ENCODE results near the gene PTPRH. TPM values are rescaled to one million over a fixed set of nuclear protein-coding genes. Genes with fewer than 3 reads are reported as not detected.

PTPRH gene
- total RNA-seq, 1 donor from 2014 or later = 1.2 TPM

GRCh38 chr19:55241935-55242464 is 32.7 kb upstream of the PTPRH start:
- no peak overlapping the region for H3K4me3 Mint-ChIP-seq
- H3K9me3 Mint-ChIP-seq = no peaks in the 10 kb centered on the region
- no peaks in the 10 kb centered on the region for H3K4me1 Mint-ChIP-seq
- TF ChIP-seq CTCF (conservative IDR thresholded peaks at IDR 0.05) = no peak
- no peak overlapping the region for H3K27ac Mint-ChIP-seq (ENCODE audit: unreplicated experiment)
- peaks cover 5% of the 10 kb centered on the region for H3K36me3 Mint-ChIP-seq (ENCODE audit: low read depth)
- no peaks in the 10 kb centered on the region for H3K27me3 Mint-ChIP-seq (ENCODE audit: low read depth)
- no peak for DNase-seq (ENCODE audit: low read depth, low spot score)

- DNase-seq (ENCODE audit: low read depth, low spot score) = no peak
- Mint-ChIP-seq H3K27ac (ENCODE audit: unreplicated experiment) (no peak overlapping the region), H3K27me3 (ENCODE audit: low read depth) (no peaks in the 10 kb centered on the region), H3K9me3 (no peaks in the 10 kb centered on the region), H3K4me1 (no peaks in the 10 kb centered on the region), H3K4me3 (no peak overlapping the region), H3K36me3 (ENCODE audit: low read depth) (peaks cover 7% of the 10 kb centered on the region)
- no peak for TF ChIP-seq CTCF (conservative IDR thresholded peaks at IDR 0.05)
Observed at GRCh38 chr19:55241143-55241934, 32.0 kb upstream of the PTPRH start.

- DNase-seq (ENCODE audit: low read depth, low spot score) = no peak
- Mint-ChIP-seq H3K9me3 (no peaks in the 10 kb centered on the region), H3K27ac (ENCODE audit: unreplicated experiment) (no peak overlapping the region), H3K36me3 (ENCODE audit: low read depth) (peaks cover 11% of the 10 kb centered on the region), H3K27me3 (ENCODE audit: low read depth) (no peaks in the 10 kb centered on the region), H3K4me1 (no peaks in the 10 kb centered on the region), H3K4me3 (no peak overlapping the region)
- TF ChIP-seq CTCF (conservative IDR thresholded peaks at IDR 0.05) = no peak
Observed at GRCh38 chr19:55240713-55241020, 31.4 kb upstream of the PTPRH start.

GRCh38 chr19:55239004-55239403 is 29.7 kb upstream of the PTPRH start:
- Mint-ChIP-seq H3K36me3 (ENCODE audit: low read depth) (peaks cover 16% of the 10 kb centered on the region), H3K27ac (ENCODE audit: unreplicated experiment) (no peak overlapping the region), H3K9me3 (no peaks in the 10 kb centered on the region), H3K4me1 (no peaks in the 10 kb centered on the region), H3K27me3 (ENCODE audit: low read depth) (no peaks in the 10 kb centered on the region), H3K4me3 (no peak overlapping the region)
- no peak for DNase-seq (ENCODE audit: low read depth, low spot score)
- no peak for TF ChIP-seq CTCF (conservative IDR thresholded peaks at IDR 0.05)

GRCh38 chr19:55238030-55238429 is 28.7 kb upstream of the PTPRH start:
- H3K9me3 Mint-ChIP-seq = no peaks in the 10 kb centered on the region
- H3K27ac Mint-ChIP-seq (ENCODE audit: unreplicated experiment) = no peak overlapping the region
- no peaks in the 10 kb centered on the region for H3K27me3 Mint-ChIP-seq (ENCODE audit: low read depth)
- H3K4me3 Mint-ChIP-seq = no peak overlapping the region
- peaks cover 16% of the 10 kb centered on the region for H3K36me3 Mint-ChIP-seq (ENCODE audit: low read depth)
- no peaks in the 10 kb centered on the region for H3K4me1 Mint-ChIP-seq
- no peak for DNase-seq (ENCODE audit: low read depth, low spot score)
- no peak for TF ChIP-seq CTCF (conservative IDR thresholded peaks at IDR 0.05)
